HG03575 (cell line): ENCODE measurements around the gene SH3GL1.

ENCODE experiments used
- ATAC-seq: cut with Tn5 transposase; IDR thresholded peaks from one replicate; pipeline ENCODE4 v1.9.1; 2021; ENCODE audit not compliant: unreplicated experiment, insufficient number of reproducible peaks, low FRiP score; ENCODE audit errors: extremely low read depth

SH3GL1 gene

GRCh38 chr19:4368128-4368820 is 32.1 kb downstream of the SH3GL1 start:
- no peak for ATAC-seq

GRCh38 chr19:4367781-4368127 is 32.6 kb downstream of the SH3GL1 start:
- no peak for ATAC-seq

- ATAC-seq: no peak
Observed at GRCh38 chr19:4367336-4367723, 33.0 kb downstream of the SH3GL1 start.

- ATAC-seq: no peak
Observed at GRCh38 chr19:4366666-4367335, 33.5 kb downstream of the SH3GL1 start.

GRCh38 chr19:4365791-4366665 is 34.3 kb downstream of the SH3GL1 start:
- no peak for ATAC-seq

- ATAC-seq: no peak
Observed at GRCh38 chr19:4365341-4365740, 35.0 kb downstream of the SH3GL1 start.

GRCh38 chr19:4363571-4364304 is 36.6 kb downstream of the SH3GL1 start:
- ATAC-seq: no peak

- no peak for ATAC-seq
Observed at GRCh38 chr19:4362831-4363545, 37.4 kb downstream of the SH3GL1 start.

- no peak for ATAC-seq
Observed at GRCh38 chr19:4362101-4362828, 38.1 kb downstream of the SH3GL1 start.

GRCh38 chr19:4361152-4362046 is 38.9 kb downstream of the SH3GL1 start:
- ATAC-seq: no peak

- ATAC-seq: no peak
Observed at GRCh38 chr19:4360641-4361151, 39.7 kb downstream of the SH3GL1 start.

GRCh38 chr19:4360081-4360569 is 40.2 kb downstream of the SH3GL1 start:
- no peak for ATAC-seq

GRCh38 chr19:4359627-4360000 is 40.7 kb downstream of the SH3GL1 start:
- no peak for ATAC-seq

GRCh38 chr19:4358709-4359626 is 41.4 kb downstream of the SH3GL1 start:
- no peak for ATAC-seq

GRCh38 chr19:4357921-4358326 is 42.4 kb downstream of the SH3GL1 start:
- no peak for ATAC-seq
